ENCODE measurements around the gene ARVCF. TPM values are rescaled to one million over a fixed set of nuclear protein-coding genes. Genes with fewer than 3 reads are reported as not detected.

Gene ARVCF
- total RNA-seq, 1 experiment from 2014 or later, result 4.2 TPM

GRCh38 chr22:20057596-20058268, 41.1 kb upstream of the ARVCF start:
- Histone ChIP-seq H3K27me3 (no peaks in the 10 kb centered on the region), H3K36me3 (no peaks in the 10 kb centered on the region), H3K4me3 (no peak overlapping the region), H3K27ac (no peak overlapping the region), H3K4me1 (peaks cover 11% of the 10 kb centered on the region; the same call in 1 of the 2 replicates), H3K9me3 (replicated peaks) (no peaks in the 10 kb centered on the region)
- DNase-seq, result no peak

GRCh38 chr22:20056696-20057386, 40.2 kb upstream of the ARVCF start:
- Histone ChIP-seq H3K4me1 (peaks cover 6% of the 10 kb centered on the region; the same call in 1 of the 2 replicates), H3K36me3 (no peaks in the 10 kb centered on the region), H3K27me3 (no peaks in the 10 kb centered on the region), H3K4me3 (no peak overlapping the region), H3K9me3 (replicated peaks) (no peaks in the 10 kb centered on the region), H3K27ac (no peak overlapping the region)
- no peak for DNase-seq

- H3K27me3 ChIP-seq, result no peaks in the 10 kb centered on the region
- H3K27ac ChIP-seq, result no peak overlapping the region
- no peak overlapping the region for H3K4me3 ChIP-seq
- no peaks in the 10 kb centered on the region for H3K36me3 ChIP-seq
- DNase-seq, result no peak
- no peaks in the 10 kb centered on the region for H3K9me3 ChIP-seq (replicated peaks)
- peaks cover 6% of the 10 kb centered on the region; the same call in 1 of the 2 replicates for H3K4me1 ChIP-seq
These were observed 39.5 kb upstream of the ARVCF start for GRCh38 chr22:20056161-20056560.

GRCh38 chr22:20055654-20056053, 39.0 kb upstream of the ARVCF start:
- no peaks in the 10 kb centered on the region for H3K27me3 ChIP-seq
- H3K27ac ChIP-seq, result no peak overlapping the region
- H3K9me3 ChIP-seq (replicated peaks), result no peaks in the 10 kb centered on the region
- peaks cover 6% of the 10 kb centered on the region; the same call in 1 of the 2 replicates for H3K4me1 ChIP-seq
- H3K4me3 ChIP-seq, result no peak overlapping the region
- no peaks in the 10 kb centered on the region for H3K36me3 ChIP-seq
- no peak for DNase-seq

- no peaks in the 10 kb centered on the region for H3K9me3 ChIP-seq (replicated peaks)
- peaks cover 6% of the 10 kb centered on the region; the same call in 1 of the 2 replicates for H3K4me1 ChIP-seq
- no peaks in the 10 kb centered on the region for H3K27me3 ChIP-seq
- DNase-seq, result no peak
- H3K36me3 ChIP-seq, result no peaks in the 10 kb centered on the region
- H3K4me3 ChIP-seq, result no peak overlapping the region
- H3K27ac ChIP-seq, result no peak overlapping the region
These were observed 38.5 kb upstream of the ARVCF start for GRCh38 chr22:20055144-20055543.

GRCh38 chr22:20054485-20054884, 37.9 kb upstream of the ARVCF start:
- Histone ChIP-seq H3K9me3 (replicated peaks) (no peaks in the 10 kb centered on the region), H3K4me3 (no peak overlapping the region), H3K27ac (no peak overlapping the region), H3K36me3 (no peaks in the 10 kb centered on the region), H3K27me3 (no peaks in the 10 kb centered on the region), H3K4me1 (peaks cover 4% of the 10 kb centered on the region; the same call in 1 of the 2 replicates)
- DNase-seq, result no peak

GRCh38 chr22:20054034-20054427, 37.4 kb upstream of the ARVCF start:
- Histone ChIP-seq H3K27ac (no peak overlapping the region), H3K9me3 (replicated peaks) (0 out of 2 replicates have a peak, but pooled peaks cover 2% of the 10 kb centered on the region), H3K4me3 (no peak overlapping the region), H3K27me3 (no peaks in the 10 kb centered on the region), H3K36me3 (no peaks in the 10 kb centered on the region), H3K4me1 (no peaks in the 10 kb centered on the region; the same call in 1 of the 2 replicates)
- no peak for DNase-seq

GRCh38 chr22:20053407-20054033, 36.9 kb upstream of the ARVCF start:
- H3K9me3 ChIP-seq (replicated peaks), result 0 out of 2 replicates have a peak, but pooled peaks cover 3% of the 10 kb centered on the region
- H3K27me3 ChIP-seq, result no peaks in the 10 kb centered on the region
- no peak overlapping the region for H3K27ac ChIP-seq
- H3K4me1 ChIP-seq, result no peaks in the 10 kb centered on the region
- no peaks in the 10 kb centered on the region for H3K36me3 ChIP-seq
- DNase-seq, result no peak
- H3K4me3 ChIP-seq, result no peak overlapping the region

GRCh38 chr22:20052309-20053259, 36.0 kb upstream of the ARVCF start:
- H3K9me3 ChIP-seq (replicated peaks), result 0 out of 2 replicates have a peak, but pooled peaks cover 7% of the 10 kb centered on the region
- no peak for DNase-seq
- H3K27ac ChIP-seq, result no peak overlapping the region
- no peaks in the 10 kb centered on the region for H3K4me1 ChIP-seq
- no peak overlapping the region for H3K4me3 ChIP-seq
- no peaks in the 10 kb centered on the region; the same call in 1 of the 2 replicates for H3K36me3 ChIP-seq
- H3K27me3 ChIP-seq, result no peaks in the 10 kb centered on the region

- DNase-seq, result no peak
- H3K27me3 ChIP-seq, result no peaks in the 10 kb centered on the region
- H3K27ac ChIP-seq, result no peak overlapping the region
- no peak overlapping the region for H3K4me3 ChIP-seq
- no peaks in the 10 kb centered on the region; the same call in 1 of the 2 replicates for H3K36me3 ChIP-seq
- no peaks in the 10 kb centered on the region for H3K4me1 ChIP-seq
- H3K9me3 ChIP-seq (replicated peaks), result 0 out of 2 replicates have a peak, but pooled peaks cover 7% of the 10 kb centered on the region
These were observed 35.3 kb upstream of the ARVCF start for GRCh38 chr22:20051927-20052308.

- Histone ChIP-seq H3K27ac (no peak overlapping the region), H3K36me3 (no peaks in the 10 kb centered on the region; the same call in 1 of the 2 replicates), H3K27me3 (no peaks in the 10 kb centered on the region), H3K4me1 (no peaks in the 10 kb centered on the region), H3K9me3 (replicated peaks) (0 out of 2 replicates have a peak, but pooled peaks cover 7% of the 10 kb centered on the region), H3K4me3 (no peak overlapping the region)
- no peak for DNase-seq
These were observed 30.1 kb upstream of the ARVCF start for GRCh38 chr22:20046730-20047129.

- H3K36me3 ChIP-seq, result no peaks in the 10 kb centered on the region; the same call in 1 of the 2 replicates
- H3K4me1 ChIP-seq, result no peaks in the 10 kb centered on the region
These were observed 28.0 kb upstream of the ARVCF start for GRCh38 chr22:20044495-20045151.

GRCh38 chr22:20043997-20044342, 27.3 kb upstream of the ARVCF start:
- Histone ChIP-seq H3K27ac (no peak overlapping the region), H3K9me3 (replicated peaks) (0 out of 2 replicates have a peak, but pooled peaks cover 5% of the 10 kb centered on the region), H3K36me3 (no peaks in the 10 kb centered on the region; the same call in 1 of the 2 replicates), H3K27me3 (no peaks in the 10 kb centered on the region), H3K4me1 (no peaks in the 10 kb centered on the region), H3K4me3 (no peak overlapping the region)
- DNase-seq, result no peak

More at GRCh38 chr22:20044495-20045151, 28.0 kb upstream of the ARVCF start:
- Histone ChIP-seq H3K9me3 (replicated peaks) (0 out of 2 replicates have a peak, but pooled peaks cover 7% of the 10 kb centered on the region), H3K27me3 (no peaks in the 10 kb centered on the region), H3K27ac (no peak overlapping the region), H3K4me3 (no peak overlapping the region)
- DNase-seq, result no peak

All from SJCRH30 (cell line).